ENCODE measurements around the gene DGUOK.

DGUOK gene

GRCh38 chr2:74003494-74004211 is 77.0 kb downstream of the DGUOK start:
- peak overlapping the region; percentile 6 for H3K4ac ChIP-seq (ENCODE audit: low read depth, low read length)
- no peak overlapping the region for H3K14ac ChIP-seq (ENCODE audit: low read length)
- H3K79me1 ChIP-seq (ENCODE audit: low read length) = no peaks in the 10 kb centered on the region
- no CpG with 5 or more reads among the region's 16 CpGs for WGBS (ENCODE audit: extremely low coverage, insufficient coverage, insufficient read length)
- no peak overlapping the region for H3K27ac ChIP-seq (ENCODE audit: low read depth, low read length)
- no peak overlapping the region for H3K23ac ChIP-seq (ENCODE audit: low read length)
- no peak overlapping the region for H2AK5ac ChIP-seq (ENCODE audit: low read length)
- no peak overlapping the region for H2AFZ ChIP-seq (ENCODE audit: insufficient read depth, low read length, poor library complexity)
- H2BK12ac ChIP-seq (ENCODE audit: low read length) = no peak overlapping the region
- H3K9ac ChIP-seq (ENCODE audit: low read length) = no peak overlapping the region
- H3K27me3 ChIP-seq (ENCODE audit: insufficient read depth, low read length) = no peaks in the 10 kb centered on the region
- H3K4me1 ChIP-seq (ENCODE audit: control insufficient read depth in 1 of 2, insufficient read depth in 2 of 2, low read length in 2 of 2) = peaks cover 13 to 18% of the 10 kb centered on the region in 2 experiments
- H4K91ac ChIP-seq (ENCODE audit: low read depth, low read length) = no peak overlapping the region
- H3K36me3 ChIP-seq (ENCODE audit: control insufficient read depth in 1 of 2, insufficient read depth in 2 of 2, low read length in 2 of 2) = peaks cover 4 to 5% of the 10 kb centered on the region in 2 experiments
- H3K79me2 ChIP-seq (ENCODE audit: control insufficient read depth, insufficient read depth, low read length, poor library complexity) = peaks cover 4% of the 10 kb centered on the region
- H3K4me2 ChIP-seq (ENCODE audit: low read length) = no peak overlapping the region
- H4K12ac ChIP-seq (ENCODE audit: low read depth, low read length) = no peak overlapping the region
- H2BK5ac ChIP-seq (ENCODE audit: low read depth, low read length, poor library complexity) = no peak overlapping the region
- H3K4me3 ChIP-seq (ENCODE audit: low read depth, low read length) = no peak overlapping the region
- H3K18ac ChIP-seq (ENCODE audit: low read length) = no peak overlapping the region
- no peak overlapping the region for H2BK120ac ChIP-seq (ENCODE audit: insufficient read depth, low read length, poor library complexity)
- no peak for DNase-seq
- H4K8ac ChIP-seq (ENCODE audit: low read depth, low read length) = no peak overlapping the region
- H3K9me3 ChIP-seq (ENCODE audit: insufficient read depth, low read depth, low read length) = no peaks in the 10 kb centered on the region

- no peak overlapping the region for H3K27ac ChIP-seq (ENCODE audit: low read depth, low read length)
- H2AFZ ChIP-seq (ENCODE audit: insufficient read depth, low read length, poor library complexity) = no peak overlapping the region
- H2AK5ac ChIP-seq (ENCODE audit: low read length) = no peak overlapping the region
- peak overlapping the region; percentile 19 for H3K18ac ChIP-seq (ENCODE audit: low read length)
- H4K8ac ChIP-seq (ENCODE audit: low read depth, low read length) = no peak overlapping the region
- no peak overlapping the region for H2BK12ac ChIP-seq (ENCODE audit: low read length)
- H2BK5ac ChIP-seq (ENCODE audit: low read depth, low read length, poor library complexity) = no peak overlapping the region
- peaks cover 20 to 26% of the 10 kb centered on the region in 2 experiments for H3K4me1 ChIP-seq (ENCODE audit: control insufficient read depth in 1 of 2, insufficient read depth in 2 of 2, low read length in 2 of 2)
- H3K27me3 ChIP-seq (ENCODE audit: insufficient read depth, low read length) = no peaks in the 10 kb centered on the region
- peak overlapping the region; percentile 6 for H3K4ac ChIP-seq (ENCODE audit: low read depth, low read length)
- H3K14ac ChIP-seq (ENCODE audit: low read length) = no peak overlapping the region
- peaks cover 5 to 8% of the 10 kb centered on the region in 2 experiments for H3K36me3 ChIP-seq (ENCODE audit: control insufficient read depth in 1 of 2, insufficient read depth in 2 of 2, low read length in 2 of 2)
- H3K4me2 ChIP-seq (ENCODE audit: low read length) = no peak overlapping the region
- no peak for DNase-seq
- no peaks in the 10 kb centered on the region for H3K79me1 ChIP-seq (ENCODE audit: low read length)
- peaks cover 4% of the 10 kb centered on the region for H3K79me2 ChIP-seq (ENCODE audit: control insufficient read depth, insufficient read depth, low read length, poor library complexity)
- H4K91ac ChIP-seq (ENCODE audit: low read depth, low read length) = no peak overlapping the region
- H2BK120ac ChIP-seq (ENCODE audit: insufficient read depth, low read length, poor library complexity) = no peak overlapping the region
- no peak overlapping the region for H3K4me3 ChIP-seq (ENCODE audit: low read depth, low read length)
- no peaks in the 10 kb centered on the region for H3K9me3 ChIP-seq (ENCODE audit: insufficient read depth, low read depth, low read length)
- WGBS (ENCODE audit: extremely low coverage, insufficient coverage, insufficient read length) = no CpG with 5 or more reads among the region's 18 CpGs
- no peak overlapping the region for H3K23ac ChIP-seq (ENCODE audit: low read length)
- H3K9ac ChIP-seq (ENCODE audit: low read length) = no peak overlapping the region
- H4K12ac ChIP-seq (ENCODE audit: low read depth, low read length) = no peak overlapping the region
Observed at GRCh38 chr2:74004212-74005182, 77.8 kb downstream of the DGUOK start.

GRCh38 chr2:74005786-74006185 is 79.1 kb downstream of the DGUOK start:
- Histone ChIP-seq H3K14ac (ENCODE audit: low read length) (no peak overlapping the region), H2BK120ac (ENCODE audit: insufficient read depth, low read length, poor library complexity) (no peak overlapping the region), H3K18ac (ENCODE audit: low read length) (no peak overlapping the region)

GRCh38 chr2:74006459-74006858 is 79.8 kb downstream of the DGUOK start:
- Histone ChIP-seq H3K4me3 (ENCODE audit: low read depth, low read length) (no peak overlapping the region), H2AK5ac (ENCODE audit: low read length) (no peak overlapping the region), H4K91ac (ENCODE audit: low read depth, low read length) (no peak overlapping the region), H3K4ac (ENCODE audit: low read depth, low read length) (no peak overlapping the region), H3K9ac (ENCODE audit: low read length) (no peak overlapping the region), H3K18ac (ENCODE audit: low read length) (no peak overlapping the region), H4K12ac (ENCODE audit: low read depth, low read length) (no peak overlapping the region), H3K4me1 (ENCODE audit: control insufficient read depth in 1 of 2, insufficient read depth in 2 of 2, low read length in 2 of 2) (peaks cover 26% of the 10 kb centered on the region in 2 experiments), H3K79me2 (ENCODE audit: control insufficient read depth, insufficient read depth, low read length, poor library complexity) (peaks cover 4% of the 10 kb centered on the region), H3K9me3 (ENCODE audit: insufficient read depth, low read depth, low read length) (no peaks in the 10 kb centered on the region), H3K27ac (ENCODE audit: low read depth, low read length) (no peak overlapping the region), H2BK5ac (ENCODE audit: low read depth, low read length, poor library complexity) (no peak overlapping the region), H3K27me3 (ENCODE audit: insufficient read depth, low read length) (no peaks in the 10 kb centered on the region), H3K79me1 (ENCODE audit: low read length) (peaks cover 3% of the 10 kb centered on the region), H4K8ac (ENCODE audit: low read depth, low read length) (no peak overlapping the region), H3K14ac (ENCODE audit: low read length) (no peak overlapping the region), H2BK120ac (ENCODE audit: insufficient read depth, low read length, poor library complexity) (no peak overlapping the region), H3K23ac (ENCODE audit: low read length) (no peak overlapping the region), H3K36me3 (ENCODE audit: control insufficient read depth in 1 of 2, insufficient read depth in 2 of 2, low read length in 2 of 2) (peaks cover 5 to 8% of the 10 kb centered on the region in 2 experiments), H2BK12ac (ENCODE audit: low read length) (no peak overlapping the region), H3K4me2 (ENCODE audit: low read length) (no peak overlapping the region), H2AFZ (ENCODE audit: insufficient read depth, low read length, poor library complexity) (no peak overlapping the region)
- WGBS (ENCODE audit: extremely low coverage, insufficient coverage, insufficient read length) = no CpG with 5 or more reads among the region's 7 CpGs
- no peak for DNase-seq

More at GRCh38 chr2:74005786-74006185, 79.1 kb downstream of the DGUOK start:
- no CpG with 5 or more reads among the region's 8 CpGs for WGBS (ENCODE audit: extremely low coverage, insufficient coverage, insufficient read length)
- no peak for DNase-seq
- no peak overlapping the region for H2BK5ac ChIP-seq (ENCODE audit: low read depth, low read length, poor library complexity)
- no peak overlapping the region for H3K4me2 ChIP-seq (ENCODE audit: low read length)
- H3K9me3 ChIP-seq (ENCODE audit: insufficient read depth, low read depth, low read length) = no peaks in the 10 kb centered on the region
- no peak overlapping the region for H3K9ac ChIP-seq (ENCODE audit: low read length)
- no peak overlapping the region for H4K12ac ChIP-seq (ENCODE audit: low read depth, low read length)
- H3K79me1 ChIP-seq (ENCODE audit: low read length) = peaks cover 3% of the 10 kb centered on the region
- no peak overlapping the region for H4K8ac ChIP-seq (ENCODE audit: low read depth, low read length)
- H2AFZ ChIP-seq (ENCODE audit: insufficient read depth, low read length, poor library complexity) = no peak overlapping the region
- no peak overlapping the region for H4K91ac ChIP-seq (ENCODE audit: low read depth, low read length)
- H3K4ac ChIP-seq (ENCODE audit: low read depth, low read length) = no peak overlapping the region
- H3K4me1 ChIP-seq (ENCODE audit: control insufficient read depth in 1 of 2, insufficient read depth in 2 of 2, low read length in 2 of 2) = peaks cover 26% of the 10 kb centered on the region in 2 experiments
- H2AK5ac ChIP-seq (ENCODE audit: low read length) = no peak overlapping the region
- H3K27me3 ChIP-seq (ENCODE audit: insufficient read depth, low read length) = no peaks in the 10 kb centered on the region
- no peak overlapping the region for H3K4me3 ChIP-seq (ENCODE audit: low read depth, low read length)
- H3K23ac ChIP-seq (ENCODE audit: low read length) = no peak overlapping the region
- H2BK12ac ChIP-seq (ENCODE audit: low read length) = no peak overlapping the region
- peaks cover 5 to 8% of the 10 kb centered on the region in 2 experiments for H3K36me3 ChIP-seq (ENCODE audit: control insufficient read depth in 1 of 2, insufficient read depth in 2 of 2, low read length in 2 of 2)
- peaks cover 4% of the 10 kb centered on the region for H3K79me2 ChIP-seq (ENCODE audit: control insufficient read depth, insufficient read depth, low read length, poor library complexity)
- H3K27ac ChIP-seq (ENCODE audit: low read depth, low read length) = no peak overlapping the region
